GM12801 (cell line): ENCODE results near the gene LRSAM1.

ENCODE experiments used
- CTCF ChIP-seq: IDR thresholded peaks from one replicate; pipeline ENCODE4 v1.5.1; 2011; ENCODE audit warnings: control low read depth; ENCODE audit not compliant: insufficient read length; ENCODE audit errors: extremely low read depth

LRSAM1 gene

GRCh38 chr9:127535834-127536233 lies 84.5 kb downstream of the LRSAM1 start:
- TF ChIP-seq CTCF = no peak

GRCh38 chr9:127536499-127536898 lies 85.2 kb downstream of the LRSAM1 start:
- TF ChIP-seq CTCF = no peak

- TF ChIP-seq CTCF = no peak
Measured at GRCh38 chr9:127537014-127537413, 85.7 kb downstream of the LRSAM1 start.

GRCh38 chr9:127537792-127538191 lies 86.5 kb downstream of the LRSAM1 start:
- TF ChIP-seq CTCF = no peak

GRCh38 chr9:127538849-127539258 lies 87.5 kb downstream of the LRSAM1 start:
- no peak for TF ChIP-seq CTCF

GRCh38 chr9:127539259-127539981 lies 88.1 kb downstream of the LRSAM1 start:
- TF ChIP-seq CTCF = no peak

GRCh38 chr9:127539982-127540663 lies 88.8 kb downstream of the LRSAM1 start:
- TF ChIP-seq CTCF = no peak
